CD8-positive, alpha-beta memory T cell (primary cell): ENCODE data around the gene SEC61A1. TPM values are rescaled to one million over a fixed set of nuclear protein-coding genes. Genes with fewer than 3 reads are reported as not detected.
A peak's percentile ranks its signal among the peaks of the same experiment; 100 is the strongest.

ENCODE experiments used
- CTCF ChIA-PET: fragments of 350-600 bp; sonication (Branson Sonifier 250); formaldehyde crosslinking; loops from one replicate; lab custom pipeline; 2021; ENCODE audit warnings: antibody characterized with exemption; lab: Charles Lee
- POLR2A ChIA-PET: fragments of 350-600 bp; sonication (Branson Sonifier 250); formaldehyde crosslinking; loops from one replicate; lab custom pipeline; 2021; ENCODE audit warnings: antibody characterized with exemption; lab: Charles Lee
- DNase-seq, 5 donors: peaks; one replicate each; pipeline versions ENCODE4 v3.0.0 to v3.0.0-alpha.2; 2020 to 2022; ENCODE audit warnings: mixed read lengths in 1 of 5
- H3K27ac ChIP-seq: one replicate; pipeline ENCODE4 v1.7.0; 2013; ENCODE audit warnings: low read depth, mild to moderate bottlenecking, low read length, moderate library complexity
- H3K27me3 ChIP-seq: 2 replicates; pipeline ENCODE4 v1.7.0; 2013; ENCODE audit warnings: low read length, mild to moderate bottlenecking; ENCODE audit not compliant: insufficient read depth, poor library complexity, severe bottlenecking
- H3K36me3 ChIP-seq: 2 replicates; pipeline ENCODE4 v1.7.0; 2013; ENCODE audit warnings: mild to moderate bottlenecking, low read length, moderate library complexity; ENCODE audit not compliant: insufficient read depth
- H3K4me1 ChIP-seq: 2 replicates; pipeline ENCODE4 v1.7.0; 2013; ENCODE audit warnings: mild to moderate bottlenecking, low read length, moderate library complexity; ENCODE audit not compliant: insufficient read depth
- H3K4me3 ChIP-seq: 2 replicates; pipeline ENCODE4 v1.7.0; 2013; ENCODE audit warnings: mild to moderate bottlenecking, low read length
- H3K9me3 ChIP-seq: 2 replicates; pipeline ENCODE4 v1.7.0; 2013; ENCODE audit warnings: mild to moderate bottlenecking, low read length
- H3K27ac Mint-ChIP-seq, 8 donors: one replicate each; pipeline ENCODE4 v1.8.0; 2020 to 2021; ENCODE audit warnings: mixed read lengths in 8 of 8, mild to moderate bottlenecking in 6 of 8, inconsistent platforms in 3 of 8, moderate library complexity in 3 of 8
- H3K27me3 Mint-ChIP-seq, 2 donors: one replicate each; pipeline ENCODE4 v1.8.0; 2020 to 2021; ENCODE audit warnings: mixed read lengths in 2 of 2, mild to moderate bottlenecking in 1 of 2, moderate library complexity in 1 of 2
- H3K36me3 Mint-ChIP-seq, 3 donors: one replicate each; pipeline ENCODE4 v1.8.0; 2020 to 2021; ENCODE audit warnings: mixed read lengths in 3 of 3, inconsistent platforms in 1 of 3, mild to moderate bottlenecking in 1 of 3
- H3K4me1 Mint-ChIP-seq, 3 donors: one replicate each; pipeline ENCODE4 v1.8.0; 2020 to 2021; ENCODE audit warnings: mixed read lengths in 3 of 3, inconsistent platforms in 1 of 3, mild to moderate bottlenecking in 1 of 3
- H3K4me3 Mint-ChIP-seq, 7 donors: one replicate each; pipeline ENCODE4 v1.8.0; 2020 to 2021; ENCODE audit warnings: mixed read lengths in 7 of 7, mild to moderate bottlenecking in 6 of 7, moderate library complexity in 4 of 7, inconsistent platforms in 2 of 7
- H3K9me3 Mint-ChIP-seq, 5 donors: one replicate each; pipeline ENCODE4 v1.8.0; 2020 to 2022; ENCODE audit warnings: mixed read lengths in 5 of 5, mild to moderate bottlenecking in 3 of 5, moderate library complexity in 2 of 5, inconsistent platforms in 1 of 5
- polyA plus RNA-seq: library from polyadenylated mRNA; unstranded; fragments of 300-500 nt; fragmentation: Illumina TruSeq; gene quantifications from one replicate; pipeline ENCODE4 v1.2.3, GENCODE V29; 2021
- total RNA-seq, 2 experiments: library from RNA; stranded (reverse); gene quantifications; one replicate each; pipeline ENCODE4 v1.2.3, GENCODE V29; 2021

SEC61A1 gene
- total and polyA plus RNA-seq, 3 experiments from 2014 or later: 176 to 208 (median 200) TPM

DNA sequence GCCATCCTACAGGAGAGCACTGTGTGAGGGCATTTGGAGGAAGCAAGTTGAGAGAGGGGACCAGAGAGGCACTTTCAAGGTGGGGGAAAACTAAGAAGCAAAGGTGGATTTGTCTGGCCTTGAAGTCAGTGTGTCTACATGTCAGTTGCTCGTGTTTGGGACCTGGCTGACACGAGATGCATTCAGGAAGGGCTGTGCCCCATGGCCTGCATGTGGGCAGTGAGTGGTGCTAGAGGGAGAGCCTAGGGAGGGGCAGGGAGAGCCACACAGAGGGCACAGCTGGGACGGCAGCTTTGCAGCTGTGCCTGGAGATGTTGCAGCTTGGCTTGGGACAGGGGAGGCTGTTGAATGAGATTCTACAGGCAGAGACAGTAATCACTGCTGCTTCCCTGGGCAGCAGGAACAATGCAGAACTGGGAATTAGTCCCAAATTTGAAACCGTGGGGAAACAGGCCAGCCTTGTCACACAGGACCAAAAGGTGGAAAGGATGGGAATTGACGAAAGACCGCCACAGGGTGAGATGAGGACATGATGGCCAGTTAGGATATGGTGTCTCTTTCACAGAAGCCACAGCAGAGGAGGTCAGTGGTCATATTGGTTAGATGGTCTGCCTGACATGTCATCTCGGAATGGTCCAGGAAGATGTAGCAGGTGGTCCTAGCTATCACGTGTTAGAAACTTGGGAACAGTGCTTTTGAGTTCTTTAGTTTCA is 10.0 kb downstream of the SEC61A1 start:
- H3K36me3 ChIP-seq: peaks cover 74% of the 10 kb centered on the region
- no peak overlapping the region for H3K4me3 Mint-ChIP-seq
- H3K4me1 Mint-ChIP-seq: peaks cover 8 to 18% (median 12%) of the 10 kb centered on the region in 3 donors
- peak overlapping the region in 7 of 8 donors; percentile 19 to 84 (median 52) for H3K27ac Mint-ChIP-seq
- POLR2A ChIA-PET: no interaction called here
- H3K27me3 ChIP-seq: no peaks in the 10 kb centered on the region
- H3K27ac ChIP-seq: no peak overlapping the region
- peaks cover 33 to 95% (median 38%) of the 10 kb centered on the region in 3 donors for H3K36me3 Mint-ChIP-seq
- H3K27me3 Mint-ChIP-seq: peaks cover 0 to 1% of the 10 kb centered on the region in 2 donors
- no peaks in the 10 kb centered on the region for H3K9me3 ChIP-seq
- DNase-seq: no peak
- no peak overlapping the region for H3K4me3 ChIP-seq
- CTCF ChIA-PET: no interaction called here
- H3K4me1 ChIP-seq: no peaks in the 10 kb centered on the region
- no peaks in the 10 kb centered on the region for H3K9me3 Mint-ChIP-seq

DNA sequence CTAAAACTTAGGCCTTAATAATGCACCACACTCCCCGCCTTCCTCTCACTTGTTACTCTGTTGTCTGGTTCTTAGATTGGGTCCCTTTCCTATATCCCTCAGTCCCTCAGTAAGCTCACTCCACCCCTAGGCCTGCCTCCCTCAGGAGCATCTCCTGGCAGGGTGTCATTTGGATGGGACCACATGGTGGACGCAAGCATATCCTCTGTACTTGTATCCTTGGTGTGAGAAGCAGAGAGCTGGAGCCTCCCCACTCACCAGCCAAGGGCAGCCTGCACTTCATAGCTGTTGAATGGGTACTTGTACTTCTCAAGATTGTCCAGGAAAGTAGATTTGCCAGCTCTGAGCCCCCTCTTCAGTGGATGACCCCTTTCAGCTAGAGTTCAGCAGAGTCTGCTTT is 11.6 kb downstream of the SEC61A1 start:
- no peaks in the 10 kb centered on the region for H3K4me1 ChIP-seq
- H3K27me3 Mint-ChIP-seq: peaks cover 0 to 1% of the 10 kb centered on the region in 2 donors
- no peaks in the 10 kb centered on the region for H3K9me3 Mint-ChIP-seq
- peaks cover 36 to 99% (median 51%) of the 10 kb centered on the region in 3 donors for H3K36me3 Mint-ChIP-seq
- ChIA-PET CTCF (interaction anchor here (1.8 kb wide), 1 partner anchor 10 kb away, joined by 5 read pairs; no protein-coding TSS in a partner anchor), POLR2A (no interaction called here)
- peaks cover 10 to 18% (median 14%) of the 10 kb centered on the region in 3 donors for H3K4me1 Mint-ChIP-seq
- H3K27ac Mint-ChIP-seq: peak overlapping the region in 3 of 8 donors; percentile 2 to 58 (median 52)
- no peak for DNase-seq
- H3K4me3 Mint-ChIP-seq: no peak overlapping the region
- H3K27ac ChIP-seq: no peak overlapping the region
- H3K36me3 ChIP-seq: peaks cover 91% of the 10 kb centered on the region
- H3K27me3 ChIP-seq: no peaks in the 10 kb centered on the region
- H3K9me3 ChIP-seq: no peaks in the 10 kb centered on the region
- H3K4me3 ChIP-seq: no peak overlapping the region

DNA sequence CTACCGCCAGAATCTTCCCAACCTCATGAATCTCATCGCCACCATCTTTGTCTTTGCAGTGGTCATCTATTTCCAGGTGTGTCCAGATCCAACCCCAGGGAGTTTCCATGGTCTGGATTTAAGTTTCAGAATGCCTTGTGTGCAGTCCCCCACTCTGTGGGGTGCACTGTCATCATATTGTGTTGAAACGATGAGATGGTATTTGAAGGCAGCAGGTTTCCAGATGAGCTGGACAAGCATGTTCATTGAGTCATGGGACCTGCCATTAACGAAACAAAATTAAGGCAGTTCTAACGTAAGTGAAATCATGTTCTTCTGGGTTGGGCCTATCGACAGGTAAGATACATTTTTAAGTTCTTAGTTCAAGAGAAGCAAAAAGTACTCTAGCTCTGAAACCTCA is 12.7 kb downstream of the SEC61A1 start:
- H3K27me3 ChIP-seq: no peaks in the 10 kb centered on the region
- peak overlapping the region in 1 of 8 donors; percentile 20 for H3K27ac Mint-ChIP-seq
- no peak overlapping the region for H3K4me3 ChIP-seq
- H3K4me1 Mint-ChIP-seq: peaks cover 10 to 14% (median 11%) of the 10 kb centered on the region in 3 donors
- H3K9me3 ChIP-seq: no peaks in the 10 kb centered on the region
- H3K4me1 ChIP-seq: no peaks in the 10 kb centered on the region
- no peak overlapping the region for H3K4me3 Mint-ChIP-seq
- no peak overlapping the region for H3K27ac ChIP-seq
- peaks cover 33 to 98% (median 49%) of the 10 kb centered on the region in 3 donors for H3K36me3 Mint-ChIP-seq
- POLR2A ChIA-PET: interaction anchor here (0.6 kb wide), 1 partner anchor 17 kb away, joined by 3 read pairs; no protein-coding TSS in a partner anchor
- no peak for DNase-seq
- peaks cover 82% of the 10 kb centered on the region for H3K36me3 ChIP-seq
- H3K27me3 Mint-ChIP-seq: peaks cover 0 to 1% of the 10 kb centered on the region in 2 donors
- CTCF ChIA-PET: interaction anchor here (1.1 to 1.8 kb wide), 3 partner anchors 9 to 13 kb away, joined by 3 to 6 read pairs (median 5); partner anchors contain the start of gene SEC61A1
- H3K9me3 Mint-ChIP-seq: no peaks in the 10 kb centered on the region

DNA sequence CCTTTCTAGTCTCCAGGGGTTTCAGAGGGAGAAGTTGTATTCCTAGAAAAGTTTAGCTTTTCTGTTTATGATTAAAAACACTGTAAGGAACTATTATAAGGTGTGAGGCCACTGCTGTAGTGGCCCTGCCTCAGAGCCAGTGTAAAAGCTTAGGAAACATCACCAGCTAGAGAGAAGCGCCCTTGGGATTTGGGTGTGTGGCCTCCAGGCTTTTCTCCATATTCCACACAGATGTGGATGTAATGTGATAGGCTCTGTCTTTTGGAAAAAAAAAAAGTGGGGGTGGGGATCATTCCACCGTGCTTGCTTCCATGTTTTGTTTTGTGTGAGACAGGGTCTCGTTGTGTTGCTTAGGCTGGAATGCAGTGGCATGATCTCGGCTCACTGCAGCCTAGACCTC is 13.9 kb downstream of the SEC61A1 start:
- Mint-ChIP-seq H3K27ac (no peak overlapping the region), H3K9me3 (no peaks in the 10 kb centered on the region), H3K4me3 (no peak overlapping the region), H3K4me1 (peaks cover 13 to 14% (median 13%) of the 10 kb centered on the region in 3 donors), H3K36me3 (peaks cover 31 to 98% (median 40%) of the 10 kb centered on the region in 3 donors), H3K27me3 (peaks cover 0 to 4% of the 10 kb centered on the region in 2 donors)
- Histone ChIP-seq H3K36me3 (peaks cover 77% of the 10 kb centered on the region), H3K27me3 (no peaks in the 10 kb centered on the region), H3K4me3 (no peak overlapping the region), H3K27ac (no peak overlapping the region), H3K4me1 (no peaks in the 10 kb centered on the region), H3K9me3 (no peaks in the 10 kb centered on the region)
- no peak for DNase-seq
- ChIA-PET CTCF (interaction anchor here (1.1 to 1.7 kb wide), 2 partner anchors 10 to 14 kb away, joined by 3 to 6 read pairs; partner anchors contain the start of gene SEC61A1), POLR2A (no interaction called here)

DNA sequence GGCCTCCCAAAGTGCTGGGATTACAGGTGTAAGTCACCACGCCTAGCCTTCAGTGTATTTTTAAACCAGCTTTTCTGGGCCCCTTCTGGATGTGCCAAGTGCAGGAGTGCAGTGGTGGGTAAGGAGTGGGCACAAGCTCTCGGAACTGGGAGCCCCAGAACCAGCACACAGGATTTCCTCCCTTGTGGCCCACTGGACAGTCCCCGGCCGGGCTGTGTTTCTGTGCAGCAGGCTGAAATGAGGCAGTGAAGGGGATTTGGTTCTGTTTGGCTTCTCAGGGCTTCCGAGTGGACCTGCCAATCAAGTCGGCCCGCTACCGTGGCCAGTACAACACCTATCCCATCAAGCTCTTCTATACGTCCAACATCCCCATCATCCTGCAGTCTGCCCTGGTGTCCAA is 14.4 kb downstream of the SEC61A1 start:
- no peak for DNase-seq
- Mint-ChIP-seq H3K9me3 (no peaks in the 10 kb centered on the region), H3K4me3 (no peak overlapping the region), H3K4me1 (peaks cover 9 to 14% (median 13%) of the 10 kb centered on the region in 3 donors), H3K36me3 (peaks cover 26 to 98% (median 35%) of the 10 kb centered on the region in 3 donors), H3K27ac (no peak overlapping the region), H3K27me3 (peaks cover 0 to 4% of the 10 kb centered on the region in 2 donors)
- ChIA-PET POLR2A (no interaction called here), CTCF (interaction anchor here (1.4 to 1.6 kb wide), 2 partner anchors 12 to 14 kb away, joined by 3 to 5 read pairs; partner anchors contain the start of gene SEC61A1)
- H3K27me3 ChIP-seq: no peaks in the 10 kb centered on the region
- H3K4me3 ChIP-seq: no peak overlapping the region
- no peaks in the 10 kb centered on the region for H3K9me3 ChIP-seq
- no peaks in the 10 kb centered on the region for H3K4me1 ChIP-seq
- H3K27ac ChIP-seq: no peak overlapping the region
- H3K36me3 ChIP-seq: peaks cover 73% of the 10 kb centered on the region

DNA sequence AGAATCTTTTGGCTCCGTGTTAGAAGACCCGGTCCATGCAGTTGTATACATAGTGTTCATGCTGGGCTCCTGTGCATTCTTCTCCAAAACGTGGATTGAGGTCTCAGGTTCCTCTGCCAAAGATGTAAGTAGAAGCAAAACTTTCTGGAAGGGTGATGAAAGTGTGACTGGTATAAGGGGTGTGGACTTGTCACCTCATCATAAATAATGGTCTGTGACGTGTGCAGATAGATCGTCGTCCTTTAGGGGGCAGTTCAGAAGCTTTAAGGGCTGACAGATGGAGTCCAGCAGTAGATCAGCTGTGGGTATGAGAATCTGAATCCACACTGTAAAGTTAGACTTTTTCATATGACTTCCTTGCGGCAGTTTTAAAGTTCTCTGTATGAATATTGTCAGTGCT is 15.3 kb downstream of the SEC61A1 start:
- H3K36me3 Mint-ChIP-seq: peaks cover 18 to 98% (median 27%) of the 10 kb centered on the region in 3 donors

DNA sequence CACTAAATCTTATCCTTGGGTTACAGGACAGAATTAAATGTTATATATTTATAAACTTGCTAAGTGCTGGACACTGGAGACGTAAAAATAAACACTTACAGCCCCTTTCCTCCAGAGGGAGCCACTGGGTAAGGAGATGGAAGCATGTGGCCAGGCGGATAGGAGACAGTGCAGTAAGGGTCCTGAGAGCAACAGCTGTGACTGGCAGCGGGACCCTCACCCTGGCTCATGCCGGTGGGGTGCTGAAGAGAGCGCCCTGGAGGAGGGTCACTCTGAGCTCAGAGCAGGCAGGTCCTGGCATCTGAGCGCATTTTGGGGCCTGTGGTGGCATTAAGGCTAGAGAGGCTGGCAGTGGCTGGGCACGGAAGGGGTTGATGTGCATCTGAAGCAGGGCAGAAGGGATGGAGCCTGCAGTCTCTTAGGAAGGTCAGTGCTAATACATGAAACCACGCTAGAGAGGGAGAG is 16.0 kb downstream of the SEC61A1 start:
- no peak overlapping the region for H3K27ac ChIP-seq
- H3K4me3 ChIP-seq: no peak overlapping the region
- H3K4me1 Mint-ChIP-seq: peaks cover 0 to 8% (median 6%) of the 10 kb centered on the region in 3 donors
- H3K9me3 ChIP-seq: no peaks in the 10 kb centered on the region
- peak overlapping the region in 6 of 8 donors; percentile 24 to 82 (median 52) for H3K27ac Mint-ChIP-seq
- H3K4me3 Mint-ChIP-seq: no peak overlapping the region
- DNase-seq: peak in 2 of 5 donors; percentile 20 to 38
- ChIA-PET CTCF (interaction anchor here (1.3 to 1.6 kb wide), 3 partner anchors 10 to 51 kb away, joined by 3 to 5 read pairs (median 3); partner anchors contain the start of gene SEC61A1), POLR2A (interaction anchor here (0.5 kb wide), 1 partner anchor 1468 kb away, joined by 5 read pairs; no protein-coding TSS in a partner anchor)
- H3K4me1 ChIP-seq: no peaks in the 10 kb centered on the region
- peaks cover 62% of the 10 kb centered on the region for H3K36me3 ChIP-seq
- H3K9me3 Mint-ChIP-seq: no peaks in the 10 kb centered on the region
- no peaks in the 10 kb centered on the region for H3K27me3 ChIP-seq
- H3K27me3 Mint-ChIP-seq: peaks cover 0 to 4% of the 10 kb centered on the region in 2 donors
- H3K36me3 Mint-ChIP-seq: peaks cover 16 to 95% (median 25%) of the 10 kb centered on the region in 3 donors

More for the DNA sequence above, 15.3 kb downstream of the SEC61A1 start:
- H3K4me3 Mint-ChIP-seq: no peak overlapping the region
- H3K4me3 ChIP-seq: no peak overlapping the region
- ChIA-PET CTCF (interaction anchor here (1.3 to 1.6 kb wide), 3 partner anchors 11 to 51 kb away, joined by 3 to 5 read pairs (median 3); partner anchors contain the start of gene SEC61A1), POLR2A (no interaction called here)
- H3K9me3 ChIP-seq: no peaks in the 10 kb centered on the region
- no peak for DNase-seq
- H3K27me3 Mint-ChIP-seq: peaks cover 0 to 4% of the 10 kb centered on the region in 2 donors
- H3K27me3 ChIP-seq: no peaks in the 10 kb centered on the region
- no peaks in the 10 kb centered on the region for H3K4me1 ChIP-seq
- H3K27ac Mint-ChIP-seq: peak overlapping the region in 3 of 8 donors; percentile 36 to 82 (median 67)
- no peaks in the 10 kb centered on the region for H3K9me3 Mint-ChIP-seq
- H3K27ac ChIP-seq: no peak overlapping the region
- H3K4me1 Mint-ChIP-seq: peaks cover under 1 to 8% (median 7%) of the 10 kb centered on the region in 3 donors
- H3K36me3 ChIP-seq: peaks cover 69% of the 10 kb centered on the region
